Right lobe of liver (tissue), 6 donors: Measurements from ENCODE around the gene NRIP1. TPM values are rescaled to one million over a fixed set of nuclear protein-coding genes. Genes with fewer than 3 reads are reported as not detected.

Source experiments
- ATAC-seq, 4 donors: fragments of 200-7000 bp; cut with Tn5 transposase; one replicate each; pipeline ENCODE4 v1.9.1; 2020; ENCODE audit warnings: mild to moderate bottlenecking in 4 of 4, moderate library complexity in 4 of 4
- DNase-seq, 3 donors: peaks; one replicate each; pipeline ENCODE4 v3.0.0-alpha.2; 2020
- H3K27ac ChIP-seq, 3 donors: fragments of 200-600 bp; one replicate each; pipeline ENCODE4 v1.8.0; 2022
- H3K27me3 ChIP-seq, 2 donors: fragments of 200-600 bp; one replicate each; pipeline ENCODE4 v1.8.0; 2022
- H3K36me3 ChIP-seq, 4 donors: fragments of 200-600 bp; sonication (generic) in 1 of 4; one replicate each; pipeline versions ENCODE4 v1.5.1 to v1.8.0; 2017 to 2022; ENCODE audit warnings: control low read depth in 1 of 4
- H3K4me1 ChIP-seq, 4 donors: fragments of 200-600 bp; sonication (generic) in 1 of 4; one replicate each; pipeline versions ENCODE4 v1.5.1 to v1.8.0; 2017 to 2022; ENCODE audit warnings: control low read depth in 1 of 4
- H3K4me3 ChIP-seq, 3 donors: fragments of 200-600 bp; one replicate each; pipeline ENCODE4 v1.8.0; 2022
- H3K9me3 ChIP-seq, 4 donors: fragments of 200-600 bp; sonication (generic) in 1 of 4; one replicate each; pipeline versions ENCODE4 v1.5.1 to v1.8.0; 2017 to 2022; ENCODE audit warnings: control low read depth in 1 of 4
- CTCF ChIP-seq, 4 donors: fragments of 200-600 bp in 3 of 4; fragments of 450-650 bp in 1 of 4; IDR thresholded peaks; one replicate each; pipeline versions ENCODE4 v1.5.1 to v1.8.0; 2016 to 2022; ENCODE audit warnings: antibody characterized with exemption in 4 of 4, mild to moderate bottlenecking in 2 of 4
- POLR2A ChIP-seq: fragments of 450-650 bp; IDR thresholded peaks from one replicate; pipeline ENCODE4 v1.6.1; 2017; ENCODE audit warnings: antibody characterized with exemption, mild to moderate bottlenecking
- WGBS: methylation state at CpG from one replicate; pipeline ENCODE4 v1.1.6; 2018; ENCODE audit warnings: low coverage, low lambda C conversion rate; ENCODE audit not compliant: insufficient coverage; ENCODE audit errors: missing lambda C conversion rate; 5-methylcytosine and 5-hydroxymethylcytosine counted together
- intact Hi-C, 2 donors: fragments of 100-400 bp; cut with DNase I; formaldehyde crosslinking; loops; one replicate each; pipeline versions ENCODE4 v1.11.2 to v1.14.1; 2022
- total RNA-seq, 6 experiments: library from RNA; depleted of rRNA in 2 of 6; stranded (reverse); fragments of >200 nt in 2 of 6; fragmentation: NEBNext Ultra II Directional in 3 of 6; extraction: Animal tissue kit (Norgen Biotek cat#: 25700) in 3 of 6; gene quantifications; one replicate each; pipeline versions ENCODE4 v1.1.0 to v1.2.4, GENCODE V29; 2016 to 2023
- donor health status: DM: no; HTN: yes; CAD: no.
- donor health status: DM: no; HTN: no; CAD: no.
- donor health status: DM: no; HTN: no; CAD: no.
- donor health status: DM: no; HTN: yes; CAD: no.
- donor health status: DM: no; HTN: yes; CAD: no.

The NRIP1 gene
- total RNA-seq, 6 experiments from 2014 or later = 15.4 to 34.0 (median 21.5) TPM

DNA sequence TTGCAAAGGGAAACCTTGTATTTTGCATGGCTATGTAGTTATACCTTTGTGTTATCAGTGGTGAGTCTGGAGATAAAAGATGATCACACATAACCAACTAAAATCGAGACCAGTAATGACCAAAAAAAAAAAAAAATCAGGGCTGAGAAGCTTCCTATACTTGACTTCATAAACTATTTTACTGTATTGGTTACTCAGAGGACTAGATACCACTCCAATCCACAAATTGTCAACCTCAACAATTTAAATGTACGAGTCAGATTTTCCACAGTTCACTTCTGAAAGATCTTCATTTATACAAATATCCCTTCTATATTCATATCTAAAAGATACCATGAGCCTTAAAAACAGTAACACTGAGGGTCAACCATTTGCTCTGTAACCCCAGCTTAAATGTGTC, 71.7 kb downstream of the NRIP1 start:
- intact Hi-C loops = no loop called here
- Histone ChIP-seq H3K27me3 (no peaks in the 10 kb centered on the region), H3K4me1 (peaks cover 0 to 10% (median 0%) of the 10 kb centered on the region in 4 donors), H3K27ac (no peak overlapping the region), H3K9me3 (no peaks in the 10 kb centered on the region), H3K36me3 (no peaks in the 10 kb centered on the region), H3K4me3 (no peak overlapping the region)
- ATAC-seq (no peak), DNase-seq (no peak)
- WGBS = 85% methylated on average over 2 of the region's 2 CpGs
- TF ChIP-seq POLR2A (no peak), CTCF (IDR thresholded peaks at IDR 0.05) (no peak)

DNA sequence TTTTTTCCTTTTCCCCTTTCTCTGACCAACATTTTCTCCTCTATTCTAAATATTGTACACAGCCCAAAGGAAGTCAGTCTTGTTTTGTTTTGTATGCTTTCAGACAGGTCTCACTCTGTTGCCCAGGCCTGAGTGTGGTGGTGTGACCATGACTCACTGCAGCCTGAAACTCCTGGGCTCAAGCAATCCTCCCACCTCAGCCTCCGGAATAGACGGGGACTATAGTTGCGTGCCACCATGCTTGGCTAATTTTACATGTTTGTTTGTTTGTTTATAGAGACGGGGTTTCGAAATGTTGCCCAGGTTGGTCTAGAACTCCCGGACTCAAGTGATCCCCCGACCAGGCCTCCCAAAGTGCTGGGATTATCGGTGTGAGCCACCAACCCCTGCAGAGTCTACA, 72.8 kb downstream of the NRIP1 start:
- Histone ChIP-seq H3K27ac (no peak overlapping the region), H3K27me3 (no peaks in the 10 kb centered on the region), H3K4me1 (peaks cover 0 to 10% (median 0%) of the 10 kb centered on the region in 4 donors), H3K36me3 (no peaks in the 10 kb centered on the region), H3K4me3 (no peak overlapping the region), H3K9me3 (no peaks in the 10 kb centered on the region)
- 83% methylated on average over 4 of the region's 8 CpGs for WGBS
- ATAC-seq (peak in 1 of 4 donors; percentile 44), DNase-seq (no peak)
- TF ChIP-seq POLR2A = no peak
- no peak for TF ChIP-seq CTCF (IDR thresholded peaks at IDR 0.05)
- intact Hi-C loops = no loop called here

DNA sequence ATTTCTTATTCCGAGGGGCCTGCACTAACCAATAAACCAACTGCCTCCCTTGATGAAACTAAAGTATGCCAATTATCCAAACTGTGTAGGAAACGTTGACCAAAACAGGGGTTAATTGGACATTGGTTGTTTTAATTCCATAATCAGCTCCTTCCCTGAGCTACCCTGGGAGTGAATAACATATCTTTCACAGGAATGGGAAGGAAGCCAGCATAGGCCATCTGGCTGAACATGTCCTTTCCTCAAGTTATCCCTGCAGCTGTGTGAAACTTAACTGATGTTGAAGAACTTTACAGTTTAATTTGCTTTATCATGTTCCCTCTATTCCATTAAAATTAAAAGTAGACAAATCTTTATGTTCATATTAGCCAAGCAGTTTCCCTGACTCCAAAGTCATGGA, 75.4 kb downstream of the NRIP1 start:
- H3K9me3 ChIP-seq = no peaks in the 10 kb centered on the region
- H3K27me3 ChIP-seq = no peaks in the 10 kb centered on the region
- ATAC-seq (peak in 1 of 4 donors; percentile 28), DNase-seq (no peak)
- H3K36me3 ChIP-seq = no peaks in the 10 kb centered on the region
- TF ChIP-seq CTCF (IDR thresholded peaks at IDR 0.05) (no peak), POLR2A (no peak)
- H3K4me3 ChIP-seq = no peak overlapping the region
- H3K27ac ChIP-seq = no peak overlapping the region
- peaks cover 0 to 4% (median 0%) of the 10 kb centered on the region in 4 donors for H3K4me1 ChIP-seq
- WGBS = 88% methylated on average over 2 of the region's 2 CpGs
- intact Hi-C loops = no loop called here

DNA sequence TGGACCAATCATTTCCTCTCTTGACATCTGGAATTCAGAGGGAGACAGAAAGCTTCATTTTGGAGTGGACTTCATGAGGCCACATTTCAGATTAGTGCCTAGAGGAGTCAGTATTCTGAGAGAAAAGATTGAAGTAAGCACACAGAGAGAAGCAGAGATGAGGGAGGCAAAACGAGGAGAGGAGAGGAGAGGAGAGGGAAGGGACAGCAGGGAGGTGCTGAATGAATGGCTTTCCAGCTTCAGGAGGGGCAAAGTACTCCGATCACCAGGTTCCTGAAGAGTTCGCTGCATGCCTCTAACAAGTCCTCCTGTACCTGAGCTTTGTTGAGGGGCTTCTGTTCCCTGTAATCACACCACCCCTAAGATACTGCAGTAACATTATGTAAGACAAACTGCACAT, 76.0 kb downstream of the NRIP1 start:
- no peak for TF ChIP-seq POLR2A
- TF ChIP-seq CTCF (IDR thresholded peaks at IDR 0.05) = no peak
- Histone ChIP-seq H3K4me1 (peaks cover 0 to 4% (median 0%) of the 10 kb centered on the region in 4 donors), H3K9me3 (no peaks in the 10 kb centered on the region), H3K36me3 (no peaks in the 10 kb centered on the region), H3K4me3 (no peak overlapping the region), H3K27ac (no peak overlapping the region), H3K27me3 (no peaks in the 10 kb centered on the region)
- 69% methylated on average over 3 of the region's 3 CpGs for WGBS
- ATAC-seq (peak in 2 of 4 donors; percentile 23 to 37), DNase-seq (no peak)
- intact Hi-C loops = no loop called here
